Measurements from ENCODE around the gene CDSN.

CDSN gene

DNA sequence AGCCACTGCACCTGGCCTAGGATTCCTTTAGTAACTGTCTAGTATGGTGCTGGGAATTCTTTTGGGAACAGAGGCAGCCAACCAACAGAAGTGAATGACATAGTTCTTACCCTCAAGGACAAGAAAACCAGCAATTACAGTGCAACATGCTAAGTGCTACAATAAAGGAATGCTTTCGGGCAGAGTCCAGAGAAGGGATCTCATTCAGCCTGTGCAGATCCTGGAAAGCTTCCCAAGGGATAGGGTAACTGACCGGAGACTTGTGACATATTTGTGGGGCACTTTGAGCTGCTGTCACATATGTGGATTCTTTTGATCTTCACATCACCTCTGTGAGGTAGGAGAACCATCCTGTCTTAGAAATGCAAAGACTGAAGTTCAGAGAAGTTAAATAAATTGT, 54.7 kb downstream of the CDSN start:
- TF ChIP-seq, protein P1, sequence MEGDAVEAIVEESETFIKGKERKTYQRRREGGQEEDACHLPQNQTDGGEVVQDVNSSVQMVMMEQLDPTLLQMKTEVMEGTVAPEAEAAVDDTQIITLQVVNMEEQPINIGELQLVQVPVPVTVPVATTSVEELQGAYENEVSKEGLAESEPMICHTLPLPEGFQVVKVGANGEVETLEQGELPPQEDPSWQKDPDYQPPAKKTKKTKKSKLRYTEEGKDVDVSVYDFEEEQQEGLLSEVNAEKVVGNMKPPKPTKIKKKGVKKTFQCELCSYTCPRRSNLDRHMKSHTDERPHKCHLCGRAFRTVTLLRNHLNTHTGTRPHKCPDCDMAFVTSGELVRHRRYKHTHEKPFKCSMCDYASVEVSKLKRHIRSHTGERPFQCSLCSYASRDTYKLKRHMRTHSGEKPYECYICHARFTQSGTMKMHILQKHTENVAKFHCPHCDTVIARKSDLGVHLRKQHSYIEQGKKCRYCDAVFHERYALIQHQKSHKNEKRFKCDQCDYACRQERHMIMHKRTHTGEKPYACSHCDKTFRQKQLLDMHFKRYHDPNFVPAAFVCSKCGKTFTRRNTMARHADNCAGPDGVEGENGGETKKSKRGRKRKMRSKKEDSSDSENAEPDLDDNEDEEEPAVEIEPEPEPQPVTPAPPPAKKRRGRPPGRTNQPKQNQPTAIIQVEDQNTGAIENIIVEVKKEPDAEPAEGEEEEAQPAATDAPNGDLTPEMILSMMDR (IDR thresholded peaks at IDR 0.05; ENCODE audit: low read depth, low read length), result no peak
- no peak for DNase-seq (ENCODE audit: extremely low read depth, low read depth)
